CD4-positive, alpha-beta T cell (primary cell): ENCODE measurements around the gene FIG4. TPM values are rescaled to one million over a fixed set of nuclear protein-coding genes. Genes with fewer than 3 reads are reported as not detected.

Experiments used
- ATAC-seq: fragments of 200-7000 bp; cut with Tn5 transposase; one replicate; pipeline ENCODE4 v1.10.0; 2022; ENCODE audit warnings: mild to moderate bottlenecking; ENCODE audit not compliant: poor library complexity
- CTCF ChIA-PET: fragments of 350-600 bp; sonication (Branson Sonifier 250); formaldehyde crosslinking; loops from one replicate; lab custom pipeline; 2021; ENCODE audit warnings: antibody characterized with exemption, inconsistent platforms; lab: Charles Lee
- POLR2A ChIA-PET: fragments of 350-600 bp; sonication (Branson Sonifier 250); formaldehyde crosslinking; loops from one replicate; lab custom pipeline; 2021; ENCODE audit warnings: antibody characterized with exemption, inconsistent platforms; lab: Charles Lee
- DNase-seq, 14 experiments: peaks; one replicate each; pipeline ENCODE4 v3.0.0-alpha.2; 2013 to 2020; ENCODE audit warnings: mixed read lengths in 2 of 14
- H3K27ac ChIP-seq, 2 donors: one replicate each; pipeline versions ENCODE4 v1.5.1 to v1.7.0; 2013; ENCODE audit warnings: low read length in 2 of 2, low read depth in 1 of 2, mild to moderate bottlenecking in 1 of 2
- H3K27me3 ChIP-seq, 2 experiments: 1 replicate in 1 of 2; 2 replicates in 1 of 2; pipeline versions ENCODE4 v1.6.1 to v1.7.0; 2013; ENCODE audit warnings: low read length in 2 of 2, control low read depth in 1 of 2, mild to moderate bottlenecking in 1 of 2, moderate library complexity in 1 of 2; ENCODE audit not compliant: insufficient read depth in 2 of 2, control insufficient read depth in 1 of 2
- H3K36me3 ChIP-seq: one replicate; pipeline ENCODE4 v1.6.1; 2013; ENCODE audit warnings: low read length, control low read depth; ENCODE audit not compliant: insufficient read depth
- H3K4me1 ChIP-seq: one replicate; pipeline ENCODE4 v1.6.1; 2013; ENCODE audit warnings: low read length, control low read depth; ENCODE audit not compliant: insufficient read depth
- H3K4me3 ChIP-seq: one replicate; pipeline ENCODE4 v1.5.1; 2013; ENCODE audit warnings: mild to moderate bottlenecking, low read length, moderate library complexity
- H3K9me3 ChIP-seq, 2 experiments: 1 replicate in 1 of 2; 2 replicates in 1 of 2; pipeline versions ENCODE4 v1.6.1 to v1.7.0; 2013; ENCODE audit warnings: low read length in 2 of 2, mild to moderate bottlenecking in 2 of 2, control low read depth in 1 of 2, moderate library complexity in 1 of 2; ENCODE audit not compliant: control insufficient read depth in 1 of 2, insufficient read depth in 1 of 2
- H3K27ac Mint-ChIP-seq: one replicate; pipeline ENCODE4 v1.8.0; 2020; ENCODE audit warnings: mixed read lengths
- H3K27me3 Mint-ChIP-seq: one replicate; pipeline ENCODE4 v1.8.0; 2021; ENCODE audit warnings: mixed read lengths
- H3K36me3 Mint-ChIP-seq: one replicate; pipeline ENCODE4 v1.8.0; 2021; ENCODE audit warnings: low read depth, mixed read lengths
- H3K4me1 Mint-ChIP-seq: one replicate; pipeline ENCODE4 v1.8.0; 2021; ENCODE audit warnings: low read depth, mixed read lengths
- H3K4me3 Mint-ChIP-seq: one replicate; pipeline ENCODE4 v1.8.0; 2020; ENCODE audit warnings: mild to moderate bottlenecking, mixed read lengths
- H3K9me3 Mint-ChIP-seq: one replicate; pipeline ENCODE4 v1.8.0; 2020; ENCODE audit warnings: mixed read lengths
- intact Hi-C, 2 experiments: fragments of 100-400 bp; cut with DNase I in 1 of 2; cut with micrococcal nuclease in 1 of 2; formaldehyde crosslinking; loops; one replicate each; pipeline versions ENCODE4 v1.15.1 to v1.9.0; 2023 to 2025; cut with DNase I, micrococcal nuclease
- total RNA-seq, 174 experiments: library from RNA in 2 of 174; stranded (reverse) in 2 of 174; gene quantifications; one replicate each; pipeline ENCODE4 v1.2.3 and lab custom pipeline; 2021 to 2026
- TF ChIP-seq, protein P1 (sequence below): fragments of 200-600 bp; IDR thresholded peaks from one replicate; pipeline ENCODE4 v1.8.0; 2022; ENCODE audit warnings: antibody characterized with exemption, mild to moderate bottlenecking

The FIG4 gene
- total RNA-seq, 2 experiments from 2014 or later, result 3.3 to 4.0 TPM

DNA sequence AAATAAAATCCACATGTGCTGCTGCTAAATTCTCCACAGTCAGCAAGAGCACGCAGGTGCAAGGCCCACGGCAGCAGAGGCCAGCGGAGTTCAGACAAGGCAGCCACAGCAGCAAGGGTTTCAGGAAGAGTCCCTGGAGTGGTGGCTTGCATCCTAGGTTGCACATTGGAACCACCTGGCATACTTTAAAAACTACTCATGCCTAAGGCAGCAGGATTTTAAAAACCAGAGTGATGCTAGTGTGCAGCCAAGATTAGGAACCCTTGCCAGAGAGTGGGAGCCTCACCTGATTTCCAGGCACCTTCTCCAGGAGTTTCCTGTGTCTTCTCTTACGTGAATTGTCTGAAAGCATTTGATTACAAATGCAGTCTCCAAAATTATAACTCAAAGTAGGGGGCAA is 183.0 kb downstream of the FIG4 start:
- ChIA-PET POLR2A (no interaction called here), CTCF (no interaction called here)
- Mint-ChIP-seq H3K9me3 (no peaks in the 10 kb centered on the region), H3K4me3 (no peak overlapping the region), H3K27ac (no peak overlapping the region), H3K27me3 (peaks cover 27% of the 10 kb centered on the region), H3K4me1 (no peaks in the 10 kb centered on the region), H3K36me3 (no peaks in the 10 kb centered on the region)
- TF ChIP-seq, protein P1, sequence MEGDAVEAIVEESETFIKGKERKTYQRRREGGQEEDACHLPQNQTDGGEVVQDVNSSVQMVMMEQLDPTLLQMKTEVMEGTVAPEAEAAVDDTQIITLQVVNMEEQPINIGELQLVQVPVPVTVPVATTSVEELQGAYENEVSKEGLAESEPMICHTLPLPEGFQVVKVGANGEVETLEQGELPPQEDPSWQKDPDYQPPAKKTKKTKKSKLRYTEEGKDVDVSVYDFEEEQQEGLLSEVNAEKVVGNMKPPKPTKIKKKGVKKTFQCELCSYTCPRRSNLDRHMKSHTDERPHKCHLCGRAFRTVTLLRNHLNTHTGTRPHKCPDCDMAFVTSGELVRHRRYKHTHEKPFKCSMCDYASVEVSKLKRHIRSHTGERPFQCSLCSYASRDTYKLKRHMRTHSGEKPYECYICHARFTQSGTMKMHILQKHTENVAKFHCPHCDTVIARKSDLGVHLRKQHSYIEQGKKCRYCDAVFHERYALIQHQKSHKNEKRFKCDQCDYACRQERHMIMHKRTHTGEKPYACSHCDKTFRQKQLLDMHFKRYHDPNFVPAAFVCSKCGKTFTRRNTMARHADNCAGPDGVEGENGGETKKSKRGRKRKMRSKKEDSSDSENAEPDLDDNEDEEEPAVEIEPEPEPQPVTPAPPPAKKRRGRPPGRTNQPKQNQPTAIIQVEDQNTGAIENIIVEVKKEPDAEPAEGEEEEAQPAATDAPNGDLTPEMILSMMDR, result no peak
- Histone ChIP-seq H3K27me3 (no peaks in the 10 kb centered on the region), H3K36me3 (no peaks in the 10 kb centered on the region), H3K4me3 (no peak overlapping the region), H3K4me1 (no peaks in the 10 kb centered on the region), H3K9me3 (no peaks in the 10 kb centered on the region), H3K27ac (no peak overlapping the region)
- ATAC-seq (no peak), DNase-seq (no peak)
- intact Hi-C loops, result no loop called here

DNA sequence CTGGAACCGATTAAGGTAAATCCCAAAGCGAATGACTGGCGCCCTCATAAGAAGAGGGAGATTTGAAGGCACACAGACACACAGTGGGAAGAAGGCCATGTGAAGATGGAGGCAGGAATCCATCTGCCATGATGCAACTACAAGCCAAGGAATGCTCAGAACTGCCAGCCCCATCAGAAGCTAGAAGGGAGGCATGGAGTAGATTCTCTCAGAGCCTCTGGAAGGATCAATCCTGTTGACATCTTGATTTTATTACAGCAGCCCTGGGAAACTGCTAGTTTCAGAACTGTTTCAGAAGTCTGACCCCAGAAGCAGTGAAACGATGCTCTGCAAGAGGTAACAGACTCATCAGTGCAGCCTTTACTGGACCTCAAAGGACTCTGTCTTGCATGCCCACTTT is 183.5 kb downstream of the FIG4 start:
- Mint-ChIP-seq H3K36me3 (no peaks in the 10 kb centered on the region), H3K4me3 (no peak overlapping the region), H3K27me3 (peaks cover 30% of the 10 kb centered on the region), H3K27ac (no peak overlapping the region), H3K9me3 (no peaks in the 10 kb centered on the region), H3K4me1 (no peaks in the 10 kb centered on the region)
- ATAC-seq, result no peak
- no peak overlapping the region for H3K4me3 ChIP-seq
- no peaks in the 10 kb centered on the region for H3K27me3 ChIP-seq
- H3K27ac ChIP-seq, result no peak overlapping the region
- H3K9me3 ChIP-seq, result no peaks in the 10 kb centered on the region
- ChIA-PET CTCF (no interaction called here), POLR2A (no interaction called here)
- DNase-seq, result no peak
- H3K36me3 ChIP-seq, result no peaks in the 10 kb centered on the region
- intact Hi-C loops, result no loop called here
- H3K4me1 ChIP-seq, result no peaks in the 10 kb centered on the region
- TF ChIP-seq, protein P1, result no peak

Other genes with a start within 250 kb of the FIG4 start
- 100 to 1,000 TPM; 106 to 107 TPM for gene MICAL1, start 235.5 kb upstream of the FIG4 start, total RNA-seq
- gene ZBTB24, start 208.1 kb upstream of the FIG4 start, total RNA-seq, result 10 to 100 TPM; 10.4 to 10.5 TPM
- gene AK9, start 94 bp upstream of the FIG4 start, total RNA-seq, result 1 to 10 TPM; 5.3 to 6.6 TPM